K562 (cell line): ENCODE data around the gene RSPH6A. TPM values are rescaled to one million over a fixed set of nuclear protein-coding genes. Genes with fewer than 3 reads are reported as not detected.

Experiments
- ARID1B ChIP-seq: fragments of 450-650 bp; IDR thresholded peaks from 2 replicates; pipeline ENCODE4 v1.6.1; 2016; ENCODE audit warnings: antibody characterized with exemption, mild to moderate bottlenecking, inconsistent platforms
- BACH1 ChIP-seq: fragments of 200-800 bp; sonication (Bioruptor generic); IDR thresholded peaks from 2 replicates; pipeline ENCODE4 v1.6.1; 2016; ENCODE audit warnings: missing genetic modification characterization, missing compliant biosample characterization
- DEAF1 ChIP-seq: fragments of 450-650 bp; formaldehyde crosslinking; IDR thresholded peaks from 2 replicates; pipeline ENCODE4 v1.4.0; 2020; ENCODE audit warnings: mild to moderate bottlenecking, moderate library complexity
- E2F4 ChIP-seq: sonication (generic); formaldehyde crosslinking; IDR thresholded peaks from 2 replicates; pipeline ENCODE4 v1.8.0; 2022; ENCODE audit warnings: mild to moderate bottlenecking, low read depth, missing genetic modification reagents
- ETV5 ChIP-seq: sonication (generic); formaldehyde crosslinking; IDR thresholded peaks from 2 replicates; pipeline ENCODE4 v1.4.0; 2020; ENCODE audit warnings: low read depth, mild to moderate bottlenecking, missing genetic modification reagents
- FOXA1 ChIP-seq: fragments of 450-650 bp; IDR thresholded peaks from 2 replicates; pipeline ENCODE4 v1.6.1; 2016; ENCODE audit warnings: mild to moderate bottlenecking, borderline replicate concordance
- LCOR ChIP-seq: sonication (generic); formaldehyde crosslinking; IDR thresholded peaks from 2 replicates; pipeline ENCODE4 v1.8.0; 2022; ENCODE audit warnings: mild to moderate bottlenecking, missing genetic modification reagents
- RBM17 ChIP-seq: fragments of 200-400 bp; formaldehyde crosslinking; IDR thresholded peaks from 2 replicates; pipeline ENCODE4 v1.6.1; 2017; ENCODE audit warnings: low read depth, mild to moderate bottlenecking, low read length, borderline replicate concordance
- SETDB1 ChIP-seq: IDR thresholded peaks from one replicate; pipeline ENCODE4 v1.6.1; 2012; ENCODE audit warnings: low read length, control low read depth, inconsistent platforms
- SMARCE1 ChIP-seq: fragments of 450-650 bp; IDR thresholded peaks from 2 replicates; pipeline ENCODE4 v1.7.1; 2016; ENCODE audit warnings: mild to moderate bottlenecking
- SRSF9 ChIP-seq: fragments of 200-400 bp; formaldehyde crosslinking; IDR thresholded peaks from 2 replicates; pipeline ENCODE4 v1.6.1; 2017; ENCODE audit warnings: low read depth, low read length, borderline replicate concordance
- XRCC5 ChIP-seq: fragments of 200-400 bp; formaldehyde crosslinking; IDR thresholded peaks from 2 replicates; pipeline ENCODE4 v1.6.1; 2017; ENCODE audit warnings: low read depth, mild to moderate bottlenecking, low read length
- ZNF143 ChIP-seq: sonication (generic); formaldehyde crosslinking; IDR thresholded peaks from 2 replicates; pipeline ENCODE4 v1.9.0; 2022; ENCODE audit warnings: mild to moderate bottlenecking, missing genetic modification reagents
- ZNF507 ChIP-seq: conservative IDR thresholded peaks from 2 replicates; pipeline ENCODE4 v1.6.1; 2017; ENCODE audit warnings: missing genetic modification characterization, missing compliant biosample characterization
- polyA plus RNA-seq, 8 experiments: library from polyadenylated mRNA; depleted of rRNA in 4 of 8; stranded (reverse) in 5 of 8; unstranded in 3 of 8; fragments of >200 nt; fragmentation: Nextera tagmentation in 2 of 8; fragmentation: Illumina TruSeq in 1 of 8; extraction: Ambion mirVana in 2 of 8; extraction: Trizol in 1 of 8; gene quantifications; 2 replicates each; pipeline versions ENCODE4 v1.2.1 to v1.2.3, GENCODE V29; 2011 to 2014; ENCODE audit warnings: inconsistent platforms in 1 of 8, missing spikeins in 1 of 8
- total RNA-seq, 7 experiments: library from RNA; depleted of rRNA in 6 of 7; stranded (reverse); fragments of >200 nt in 6 of 7; fragmentation: Illumina TruSeq in 2 of 7; extraction: Trizol in 2 of 7; gene quantifications; 2 replicates each; pipeline versions ENCODE4 v1.2.1 to v1.2.3, GENCODE V29; 2011 to 2021; ENCODE audit warnings: low replicate concordance in 1 of 7
- TF ChIP-seq, protein P1 (sequence below): fragments of 450-650 bp; IDR thresholded peaks from 2 replicates; pipeline ENCODE4 v1.6.1; 2016; ENCODE audit warnings: low read depth
- TF ChIP-seq, protein P2 (sequence below): IDR thresholded peaks from 2 replicates; pipeline ENCODE4 v1.6.1; 2014; ENCODE audit warnings: antibody characterized with exemption

Gene RSPH6A
- total and polyA plus RNA-seq, 9 of the 15 experiments (the other 6 are each of a cell fraction or from before 2014, with no cell fraction given): 0.03 to 0.15 (median 0.07) TPM; not detected in 5

DNA sequence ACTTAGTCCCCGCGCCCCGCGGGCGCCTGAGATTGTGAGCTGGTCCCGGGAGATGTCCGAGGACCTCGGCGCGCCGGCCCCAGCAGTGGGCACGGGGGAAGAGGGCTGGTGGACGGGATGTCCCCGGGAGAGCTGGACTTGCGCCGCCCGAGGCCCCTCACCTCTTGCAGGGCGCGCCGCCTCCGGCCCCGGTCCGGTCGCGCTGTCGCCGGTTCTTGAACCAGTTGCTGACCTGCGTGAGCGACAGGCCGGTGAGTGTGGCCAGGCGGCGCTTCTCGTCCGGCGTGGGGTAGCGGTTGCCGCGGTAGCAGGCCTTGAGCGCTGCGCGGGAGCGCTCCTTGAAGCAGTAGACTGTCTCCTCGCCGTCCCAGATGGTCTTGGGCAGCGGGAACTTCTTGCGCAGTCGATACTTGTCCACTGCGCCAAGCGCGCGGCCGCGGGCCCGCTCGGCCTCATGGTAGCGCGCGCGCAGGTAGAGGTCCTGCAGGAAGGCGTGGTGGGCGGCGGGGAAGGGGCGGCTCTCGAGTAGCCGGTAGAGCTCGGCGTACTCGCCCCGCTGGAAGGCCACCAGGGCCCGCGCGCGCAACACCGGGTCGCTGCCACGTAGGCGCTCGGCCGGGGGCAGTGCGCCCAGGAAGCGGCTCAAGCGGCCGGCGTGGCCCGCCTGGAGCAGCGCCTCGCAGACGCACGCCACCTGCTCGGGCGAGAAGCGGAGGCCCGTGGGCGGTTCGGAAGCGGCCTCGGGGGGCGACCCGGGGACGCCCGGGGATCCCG, 47.0 kb downstream of the RSPH6A start (continued):
- TF ChIP-seq BACH1 (tag) (no peak), ZNF143 (CRISPR knock-in tag) (no peak), ETV5 (CRISPR knock-in tag) (no peak), SETDB1 (no peak), E2F4 (CRISPR knock-in tag) (no peak), FOXA1 (no peak), SMARCE1 (no peak), ZNF507 (no peak), SRSF9 (no peak), LCOR (CRISPR knock-in tag) (peak; percentile 75; the same call in 1 of the 2 replicates), XRCC5 (no peak; the same call in 1 of the 2 replicates), RBM17 (no peak), ARID1B (no peak), DEAF1 (CRISPR knock-in tag) (no peak)
- TF ChIP-seq, protein P1, sequence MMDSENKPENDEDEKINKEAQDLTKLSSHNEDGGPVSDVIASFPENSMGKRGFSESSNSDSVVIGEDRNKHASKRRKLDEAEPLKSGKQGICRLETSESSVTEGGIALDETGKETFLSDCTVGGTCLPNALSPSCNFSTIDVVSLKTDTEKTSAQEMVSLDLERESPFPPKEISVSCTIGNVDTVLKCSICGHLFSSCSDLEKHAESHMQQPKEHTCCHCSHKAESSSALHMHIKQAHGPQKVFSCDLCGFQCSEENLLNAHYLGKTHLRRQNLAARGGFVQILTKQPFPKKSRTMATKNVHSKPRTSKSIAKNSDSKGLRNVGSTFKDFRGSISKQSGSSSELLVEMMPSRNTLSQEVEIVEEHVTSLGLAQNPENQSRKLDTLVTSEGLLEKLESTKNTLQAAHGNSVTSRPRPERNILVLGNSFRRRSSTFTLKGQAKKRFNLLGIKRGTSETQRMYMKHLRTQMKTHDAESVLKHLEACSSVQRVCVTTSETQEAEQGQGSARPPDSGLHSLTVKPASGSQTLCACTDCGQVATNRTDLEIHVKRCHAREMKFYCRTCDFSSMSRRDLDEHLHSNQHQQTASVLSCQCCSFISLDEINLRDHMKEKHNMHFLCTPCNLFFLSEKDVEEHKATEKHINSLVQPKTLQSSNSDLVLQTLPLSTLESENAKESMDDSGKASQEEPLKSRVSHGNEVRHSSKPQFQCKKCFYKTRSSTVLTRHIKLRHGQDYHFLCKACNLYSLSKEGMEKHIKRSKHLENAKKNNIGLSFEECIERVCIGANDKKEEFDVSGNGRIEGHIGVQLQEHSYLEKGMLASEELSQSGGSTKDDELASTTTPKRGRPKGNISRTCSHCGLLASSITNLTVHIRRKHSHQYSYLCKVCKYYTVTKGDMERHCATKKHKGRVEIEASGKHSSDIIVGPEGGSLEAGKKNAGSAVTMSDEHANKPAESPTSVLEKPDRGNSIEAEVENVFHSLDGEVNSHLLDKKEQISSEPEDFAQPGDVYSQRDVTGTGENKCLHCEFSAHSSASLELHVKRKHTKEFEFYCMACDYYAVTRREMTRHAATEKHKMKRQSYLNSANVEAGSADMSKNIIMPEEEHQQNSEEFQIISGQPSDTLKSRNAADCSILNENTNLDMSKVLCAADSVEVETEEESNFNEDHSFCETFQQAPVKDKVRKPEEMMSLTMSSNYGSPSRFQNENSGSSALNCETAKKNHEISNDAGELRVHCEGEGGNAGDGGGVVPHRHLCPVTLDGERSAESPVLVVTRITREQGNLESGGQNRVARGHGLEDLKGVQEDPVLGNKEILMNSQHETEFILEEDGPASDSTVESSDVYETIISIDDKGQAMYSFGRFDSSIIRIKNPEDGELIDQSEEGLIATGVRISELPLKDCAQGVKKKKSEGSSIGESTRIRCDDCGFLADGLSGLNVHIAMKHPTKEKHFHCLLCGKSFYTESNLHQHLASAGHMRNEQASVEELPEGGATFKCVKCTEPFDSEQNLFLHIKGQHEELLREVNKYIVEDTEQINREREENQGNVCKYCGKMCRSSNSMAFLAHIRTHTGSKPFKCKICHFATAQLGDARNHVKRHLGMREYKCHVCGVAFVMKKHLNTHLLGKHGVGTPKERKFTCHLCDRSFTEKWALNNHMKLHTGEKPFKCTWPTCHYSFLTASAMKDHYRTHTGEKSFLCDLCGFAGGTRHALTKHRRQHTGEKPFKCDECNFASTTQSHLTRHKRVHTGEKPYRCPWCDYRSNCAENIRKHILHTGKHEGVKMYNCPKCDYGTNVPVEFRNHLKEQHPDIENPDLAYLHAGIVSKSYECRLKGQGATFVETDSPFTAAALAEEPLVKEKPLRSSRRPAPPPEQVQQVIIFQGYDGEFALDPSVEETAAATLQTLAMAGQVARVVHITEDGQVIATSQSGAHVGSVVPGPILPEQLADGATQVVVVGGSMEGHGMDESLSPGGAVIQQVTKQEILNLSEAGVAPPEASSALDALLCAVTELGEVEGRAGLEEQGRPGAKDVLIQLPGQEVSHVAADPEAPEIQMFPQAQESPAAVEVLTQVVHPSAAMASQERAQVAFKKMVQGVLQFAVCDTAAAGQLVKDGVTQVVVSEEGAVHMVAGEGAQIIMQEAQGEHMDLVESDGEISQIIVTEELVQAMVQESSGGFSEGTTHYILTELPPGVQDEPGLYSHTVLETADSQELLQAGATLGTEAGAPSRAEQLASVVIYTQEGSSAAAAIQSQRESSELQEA: no peak
- TF ChIP-seq, protein P2, sequence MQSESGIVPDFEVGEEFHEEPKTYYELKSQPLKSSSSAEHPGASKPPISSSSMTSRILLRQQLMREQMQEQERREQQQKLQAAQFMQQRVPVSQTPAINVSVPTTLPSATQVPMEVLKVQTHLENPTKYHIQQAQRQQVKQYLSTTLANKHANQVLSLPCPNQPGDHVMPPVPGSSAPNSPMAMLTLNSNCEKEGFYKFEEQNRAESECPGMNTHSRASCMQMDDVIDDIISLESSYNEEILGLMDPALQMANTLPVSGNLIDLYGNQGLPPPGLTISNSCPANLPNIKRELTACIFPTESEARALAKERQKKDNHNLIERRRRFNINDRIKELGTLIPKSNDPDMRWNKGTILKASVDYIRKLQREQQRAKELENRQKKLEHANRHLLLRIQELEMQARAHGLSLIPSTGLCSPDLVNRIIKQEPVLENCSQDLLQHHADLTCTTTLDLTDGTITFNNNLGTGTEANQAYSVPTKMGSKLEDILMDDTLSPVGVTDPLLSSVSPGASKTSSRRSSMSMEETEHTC: no peak
